Measurements from ENCODE around the gene MTHFD2L. TPM values are rescaled to one million over a fixed set of nuclear protein-coding genes. Genes with fewer than 3 reads are reported as not detected.

MTHFD2L gene
- total RNA-seq, 2 donors from 2014 or later, result 5.8 to 26.9 TPM

DNA sequence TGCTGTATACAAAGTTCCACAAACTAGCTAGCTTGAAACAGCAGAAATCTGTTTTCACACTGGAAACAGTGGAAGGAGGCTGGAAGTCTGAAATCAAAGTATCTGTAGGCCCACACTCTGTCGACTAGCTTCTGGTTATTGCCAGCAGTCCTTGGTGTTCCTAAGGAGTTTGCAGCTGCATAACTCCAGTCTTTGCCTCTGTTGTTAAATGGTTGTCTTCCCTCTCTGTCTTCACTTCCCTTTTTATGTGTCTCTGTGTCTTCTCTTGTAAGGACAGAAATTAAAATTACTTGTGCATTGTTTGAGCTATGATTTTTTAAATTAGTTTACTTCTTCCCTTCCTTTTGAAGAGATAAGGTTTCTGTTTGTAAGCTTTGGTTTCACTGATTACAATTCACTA lies 8.2 kb downstream of the MTHFD2L start:
- TF ChIP-seq, protein P1, sequence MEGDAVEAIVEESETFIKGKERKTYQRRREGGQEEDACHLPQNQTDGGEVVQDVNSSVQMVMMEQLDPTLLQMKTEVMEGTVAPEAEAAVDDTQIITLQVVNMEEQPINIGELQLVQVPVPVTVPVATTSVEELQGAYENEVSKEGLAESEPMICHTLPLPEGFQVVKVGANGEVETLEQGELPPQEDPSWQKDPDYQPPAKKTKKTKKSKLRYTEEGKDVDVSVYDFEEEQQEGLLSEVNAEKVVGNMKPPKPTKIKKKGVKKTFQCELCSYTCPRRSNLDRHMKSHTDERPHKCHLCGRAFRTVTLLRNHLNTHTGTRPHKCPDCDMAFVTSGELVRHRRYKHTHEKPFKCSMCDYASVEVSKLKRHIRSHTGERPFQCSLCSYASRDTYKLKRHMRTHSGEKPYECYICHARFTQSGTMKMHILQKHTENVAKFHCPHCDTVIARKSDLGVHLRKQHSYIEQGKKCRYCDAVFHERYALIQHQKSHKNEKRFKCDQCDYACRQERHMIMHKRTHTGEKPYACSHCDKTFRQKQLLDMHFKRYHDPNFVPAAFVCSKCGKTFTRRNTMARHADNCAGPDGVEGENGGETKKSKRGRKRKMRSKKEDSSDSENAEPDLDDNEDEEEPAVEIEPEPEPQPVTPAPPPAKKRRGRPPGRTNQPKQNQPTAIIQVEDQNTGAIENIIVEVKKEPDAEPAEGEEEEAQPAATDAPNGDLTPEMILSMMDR (IDR thresholded peaks at IDR 0.05), result no peak
- Histone ChIP-seq H3K27ac (no peak overlapping the region), H3K4me1 (ENCODE audit: control insufficient read depth in 1 of 2, low read depth in 2 of 2) (no peaks in the 10 kb centered on the region), H3K4me3 (no peak overlapping the region), H3K27me3 (replicated peaks; ENCODE audit: insufficient read depth) (no peaks in the 10 kb centered on the region), H3K36me3 (no peaks in the 10 kb centered on the region), H3K9me3 (no peaks in the 10 kb centered on the region)
- ATAC-seq (ENCODE audit: insufficient number of reproducible peaks, low FRiP score, low read depth) (no peak), DNase-seq (ENCODE audit: low spot score) (no peak)

DNA sequence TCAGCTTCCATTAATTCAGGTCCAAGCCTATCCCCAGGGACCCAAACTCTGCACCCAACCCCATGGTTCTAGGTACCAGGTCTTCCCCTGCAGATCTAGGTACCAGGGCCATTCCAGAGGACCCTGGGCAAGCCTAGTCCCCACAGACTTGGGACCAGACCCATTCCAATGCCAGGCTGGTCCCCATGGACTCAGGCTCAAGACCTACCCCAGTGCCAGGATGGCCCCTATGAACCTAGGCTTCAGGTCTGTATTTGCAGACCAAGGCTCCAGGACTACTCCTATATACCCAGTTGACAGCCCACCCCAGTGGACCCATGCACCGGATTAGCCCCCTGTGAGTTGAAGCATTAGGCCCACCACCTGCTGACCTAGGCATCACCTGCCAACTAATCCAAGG lies 8.9 kb downstream of the MTHFD2L start:
- no peaks in the 10 kb centered on the region for H3K27me3 ChIP-seq (replicated peaks; ENCODE audit: insufficient read depth)
- no peaks in the 10 kb centered on the region for H3K36me3 ChIP-seq
- H3K9me3 ChIP-seq, result no peaks in the 10 kb centered on the region
- DNase-seq (ENCODE audit: low spot score) (no peak), ATAC-seq (ENCODE audit: insufficient number of reproducible peaks, low FRiP score, low read depth) (no peak)
- no peak overlapping the region for H3K4me3 ChIP-seq
- no peak overlapping the region for H3K27ac ChIP-seq
- TF ChIP-seq, protein P1 (IDR thresholded peaks at IDR 0.05), result no peak
- no peaks in the 10 kb centered on the region for H3K4me1 ChIP-seq (ENCODE audit: control insufficient read depth in 1 of 2, low read depth in 2 of 2)

DNA sequence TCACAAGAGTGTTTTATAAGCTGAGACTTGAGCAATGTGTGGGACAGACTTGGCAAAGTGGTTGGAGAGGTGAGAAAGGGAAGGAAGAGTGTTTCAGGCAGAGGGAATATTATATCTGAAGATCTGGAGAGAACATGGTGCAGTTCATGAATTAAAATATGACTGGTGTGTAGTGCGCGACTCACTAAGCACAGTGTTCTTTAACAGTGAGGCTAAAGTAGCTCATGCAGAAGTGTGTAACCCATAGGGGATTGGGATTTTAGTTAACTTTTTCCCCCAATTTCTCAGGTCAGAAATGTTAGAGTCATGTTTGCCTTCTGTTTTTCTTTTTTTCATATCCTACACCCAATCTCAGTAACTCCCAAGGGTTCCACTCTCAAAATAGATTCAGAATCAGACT lies 9.7 kb downstream of the MTHFD2L start:
- H3K4me1 ChIP-seq (ENCODE audit: control insufficient read depth in 1 of 2, low read depth in 2 of 2), result no peaks in the 10 kb centered on the region
- H3K27ac ChIP-seq, result no peak overlapping the region
- no peaks in the 10 kb centered on the region for H3K36me3 ChIP-seq
- H3K9me3 ChIP-seq, result no peaks in the 10 kb centered on the region
- TF ChIP-seq, protein P1 (IDR thresholded peaks at IDR 0.05), result no peak
- H3K4me3 ChIP-seq, result no peak overlapping the region
- ATAC-seq (ENCODE audit: insufficient number of reproducible peaks, low FRiP score, low read depth) (no peak), DNase-seq (ENCODE audit: low spot score) (no peak)
- no peaks in the 10 kb centered on the region for H3K27me3 ChIP-seq (replicated peaks; ENCODE audit: insufficient read depth)

DNA sequence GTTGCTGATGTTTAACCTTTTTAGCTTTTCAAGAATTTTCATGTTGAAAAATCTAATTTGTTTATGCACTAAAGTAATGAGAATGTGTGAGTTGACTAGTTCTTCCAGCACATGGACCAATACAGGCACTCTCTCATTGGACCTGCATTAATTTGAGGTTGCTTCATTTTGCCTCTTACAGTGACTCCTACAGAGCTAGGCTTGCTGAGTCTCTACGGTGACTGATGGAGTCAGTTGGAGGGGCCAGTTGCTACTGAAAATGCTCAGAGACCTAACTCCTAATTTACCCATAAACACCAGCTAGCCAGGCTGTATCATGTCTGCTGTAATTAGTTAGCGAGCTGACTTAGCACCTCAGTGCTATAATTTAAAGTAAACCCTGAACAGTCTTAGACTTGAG lies 10.9 kb downstream of the MTHFD2L start:
- Histone ChIP-seq H3K27me3 (replicated peaks; ENCODE audit: insufficient read depth) (no peaks in the 10 kb centered on the region), H3K9me3 (no peaks in the 10 kb centered on the region), H3K4me1 (ENCODE audit: control insufficient read depth in 1 of 2, low read depth in 2 of 2) (no peaks in the 10 kb centered on the region), H3K36me3 (no peaks in the 10 kb centered on the region), H3K4me3 (no peak overlapping the region), H3K27ac (no peak overlapping the region)
- TF ChIP-seq, protein P1 (IDR thresholded peaks at IDR 0.05), result no peak
- no peak for DNase-seq (ENCODE audit: low spot score)
- no peak for ATAC-seq (ENCODE audit: insufficient number of reproducible peaks, low FRiP score, low read depth)

DNA sequence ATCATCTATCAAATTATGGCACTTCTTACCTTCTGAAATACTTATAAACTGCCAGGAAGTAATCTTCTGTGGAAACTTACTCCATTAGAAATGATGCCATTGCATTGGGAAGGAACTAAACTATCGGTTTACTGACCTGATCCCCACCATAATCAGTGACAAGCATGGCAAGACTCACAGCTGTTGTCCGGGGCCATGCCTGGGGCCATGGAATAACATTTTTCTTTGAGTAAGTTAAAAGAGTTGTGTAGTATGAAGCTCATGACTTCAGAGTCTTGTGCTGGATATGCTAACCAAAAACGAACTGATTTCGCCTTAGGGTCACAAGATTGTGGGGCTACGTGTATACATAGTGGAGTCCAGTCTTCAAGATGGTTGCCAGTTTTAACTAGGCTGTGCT lies 15.4 kb downstream of the MTHFD2L start:
- H3K36me3 ChIP-seq, result no peaks in the 10 kb centered on the region
- no peak overlapping the region for H3K27ac ChIP-seq
- no peak overlapping the region for H3K4me3 ChIP-seq
- ATAC-seq (ENCODE audit: insufficient number of reproducible peaks, low FRiP score, low read depth) (no peak), DNase-seq (ENCODE audit: low spot score) (no peak)
- H3K9me3 ChIP-seq, result no peaks in the 10 kb centered on the region
- H3K4me1 ChIP-seq (ENCODE audit: control insufficient read depth in 1 of 2, low read depth in 2 of 2), result no peaks in the 10 kb centered on the region
- H3K27me3 ChIP-seq (replicated peaks; ENCODE audit: insufficient read depth), result no peaks in the 10 kb centered on the region
- TF ChIP-seq, protein P1 (IDR thresholded peaks at IDR 0.05), result no peak

Measured in thoracic aorta (tissue), 2 donors.